HUES6 (cell line): ENCODE data around the gene C7orf33.

ENCODE experiments used
- H3K27ac ChIP-seq: 2 replicates; pipeline ENCODE4 v1.7.0; 2013; ENCODE audit warnings: low read depth, mild to moderate bottlenecking, low read length, inconsistent platforms
- H3K27me3 ChIP-seq: 2 replicates; pipeline ENCODE4 v1.6.1; 2013; ENCODE audit warnings: low read length; ENCODE audit not compliant: control insufficient read depth, insufficient read depth
- H3K36me3 ChIP-seq: 2 replicates; pipeline ENCODE4 v1.6.1; 2013; ENCODE audit warnings: low read length; ENCODE audit not compliant: control insufficient read depth, insufficient read depth
- H3K4me1 ChIP-seq: 2 replicates; pipeline ENCODE4 v1.6.1; 2013; ENCODE audit warnings: low read length; ENCODE audit not compliant: control insufficient read depth, insufficient read depth
- H3K4me3 ChIP-seq: 2 replicates; pipeline ENCODE4 v1.5.1; 2013; ENCODE audit warnings: low read depth, low read length
- H3K9ac ChIP-seq: one replicate; pipeline ENCODE4 v1.6.1; 2013; ENCODE audit warnings: mild to moderate bottlenecking, low read length
- H3K9me3 ChIP-seq: 2 replicates; pipeline ENCODE4 v1.6.1; 2013; ENCODE audit warnings: low read depth, low read length; ENCODE audit not compliant: control insufficient read depth, insufficient read depth

C7orf33 gene

GRCh38 chr7:148664324-148664723 is 73.8 kb downstream of the C7orf33 start:
- no peak overlapping the region for H3K9ac ChIP-seq
- no peak overlapping the region for H3K27ac ChIP-seq
- no peaks in the 10 kb centered on the region for H3K36me3 ChIP-seq
- H3K4me1 ChIP-seq = no peaks in the 10 kb centered on the region
- H3K4me3 ChIP-seq = no peak overlapping the region
- no peaks in the 10 kb centered on the region for H3K9me3 ChIP-seq
- H3K27me3 ChIP-seq = no peaks in the 10 kb centered on the region

DNA sequence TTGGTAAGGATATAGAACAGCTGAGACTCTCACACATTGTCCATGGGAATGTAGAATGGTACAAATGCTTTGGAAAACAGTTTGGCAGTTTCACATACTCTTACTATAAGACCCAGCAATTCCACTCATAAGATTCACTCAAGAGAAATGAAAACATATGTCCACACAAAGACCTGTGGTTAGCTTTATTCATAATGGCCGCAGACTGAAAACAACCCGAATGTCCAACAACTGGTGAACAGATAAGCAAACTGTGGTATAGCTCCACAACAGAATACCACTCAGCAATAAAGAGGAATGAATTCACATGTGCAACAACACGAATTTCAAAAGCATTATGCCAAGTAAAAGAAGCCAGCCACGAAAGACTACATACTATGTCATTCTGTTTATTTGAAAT is 74.7 kb downstream of the C7orf33 start:
- Histone ChIP-seq H3K9ac (no peak overlapping the region), H3K9me3 (no peaks in the 10 kb centered on the region), H3K27ac (no peak overlapping the region), H3K36me3 (no peaks in the 10 kb centered on the region), H3K27me3 (no peaks in the 10 kb centered on the region), H3K4me1 (no peaks in the 10 kb centered on the region), H3K4me3 (no peak overlapping the region)
